DOHH2 (cell line): ENCODE data around the gene ADAMTS12.

ENCODE experiments used
- CTCF ChIP-seq: fragments of 200-600 bp; sonication (generic); IDR thresholded peaks from one replicate; pipeline ENCODE4 v1.5.1; 2014; ENCODE audit warnings: antibody characterized with exemption, mild to moderate bottlenecking, low read depth, low read length; ENCODE audit not compliant: poor library complexity, severe bottlenecking
- EZH2phosphoT487 ChIP-seq: fragments of 200-600 bp; sonication (generic); IDR thresholded peaks from 2 replicates; pipeline ENCODE4 v1.6.1; 2017; ENCODE audit warnings: borderline replicate concordance, mild to moderate bottlenecking, antibody characterized with exemption, low read length, moderate library complexity, mixed read lengths

- TF ChIP-seq CTCF (no peak), EZH2phosphoT487 (no peak)
These were observed 49.3 kb downstream of the ADAMTS12 start for GRCh38 chr5:33842456-33842855.
